Sigmoid colon (tissue), 7 donors: ENCODE data around the gene LAMC3. TPM values are rescaled to one million over a fixed set of nuclear protein-coding genes. Genes with fewer than 3 reads are reported as not detected.

Experiments used
- DNase-seq: peaks from one replicate; pipeline ENCODE4 v3.0.0-alpha.2; 2019
- H3K27ac ChIP-seq, 4 donors: fragments of 200-600 bp; sonication (generic); one replicate each; pipeline ENCODE4 v1.5.1; 2016 to 2019; ENCODE audit warnings: mild to moderate bottlenecking in 1 of 4
- H3K27me3 ChIP-seq, 3 donors: fragments of 200-600 bp; sonication (generic); one replicate each; pipeline ENCODE4 v1.5.1; 2019; ENCODE audit warnings: mild to moderate bottlenecking in 1 of 3
- H3K36me3 ChIP-seq, 4 donors: fragments of 200-600 bp; sonication (generic); one replicate each; pipeline ENCODE4 v1.5.1; 2016 to 2019
- H3K4me1 ChIP-seq, 4 donors: fragments of 200-600 bp; sonication (generic); one replicate each; pipeline ENCODE4 v1.5.1; 2017 to 2019
- H3K4me3 ChIP-seq, 4 donors: fragments of 200-600 bp; sonication (generic); one replicate each; pipeline ENCODE4 v1.5.1; 2017 to 2019; ENCODE audit warnings: mild to moderate bottlenecking in 2 of 4, moderate library complexity in 1 of 4
- H3K9me3 ChIP-seq, 4 donors: fragments of 200-600 bp in 3 of 4; sonication (generic) in 3 of 4; one replicate each; pipeline versions ENCODE4 v1.5.1 to v1.6.1; 2013 to 2019
- CTCF ChIP-seq, 4 experiments: fragments of 450-650 bp in 3 of 4; fragments of 200-600 bp in 1 of 4; IDR thresholded peaks; one replicate each; pipeline ENCODE4 v1.5.1; 2016 to 2019; ENCODE audit warnings: antibody characterized with exemption in 4 of 4, mild to moderate bottlenecking in 3 of 4, moderate library complexity in 2 of 4
- EP300 ChIP-seq, 4 donors: sonication (generic); formaldehyde crosslinking; IDR thresholded peaks; one replicate each; pipeline ENCODE4 v1.6.1; 2017; ENCODE audit warnings: antibody characterized with exemption in 4 of 4
- POLR2A ChIP-seq, 2 donors: fragments of 450-650 bp; IDR thresholded peaks; one replicate each; pipeline ENCODE4 v1.6.1; 2016; ENCODE audit warnings: antibody characterized with exemption in 2 of 2, mild to moderate bottlenecking in 2 of 2, moderate library complexity in 2 of 2
- POLR2AphosphoS5 ChIP-seq, 4 donors: sonication (generic); formaldehyde crosslinking; IDR thresholded peaks; one replicate each; pipeline ENCODE4 v1.6.1; 2017; ENCODE audit warnings: antibody characterized with exemption in 4 of 4
- WGBS, 2 donors: extraction: QIAGEN DNeasy Blood & Tissue Kit; methylation state at CpG; one replicate each; pipeline ENCODE4 v1.1.7; 2013; 5-methylcytosine and 5-hydroxymethylcytosine counted together
- intact Hi-C: fragments of 100-400 bp; cut with DNase I; formaldehyde crosslinking; loops from one replicate; pipeline ENCODE4 v1.15.1; 2023
- polyA plus RNA-seq, 3 donors: library from polyadenylated mRNA; stranded (reverse); fragments of 200-250 nt; gene quantifications; one replicate each; pipeline ENCODE4 v1.2.3, GENCODE V29; 2013
- total RNA-seq, 4 donors: library from RNA; depleted of rRNA; stranded (reverse); fragments of >200 nt; gene quantifications; one replicate each; pipeline ENCODE4 v1.1.0, GENCODE V29; 2016
- donor health status: healthy with polysubstance abuse.
- donor health status: Bipolar disorder and iron deficiency.
- donor health status: healthy.

Gene LAMC3
- total and polyA plus RNA-seq, 7 donors: under 0.01 to 1.4 (median 0.46) TPM; not detected in 2

- DNase-seq: peak; percentile 62
- intact Hi-C loops: no loop called here
- H3K36me3 ChIP-seq: no peaks in the 10 kb centered on the region
- WGBS, 2 donors: 59 to 65% methylated on average over 13 of the region's 13 CpGs
- TF ChIP-seq CTCF (IDR thresholded peaks at IDR 0.05) (no peak), POLR2AphosphoS5 (IDR thresholded peaks at IDR 0.05) (no peak), EP300 (IDR thresholded peaks at IDR 0.05) (no peak), POLR2A (IDR thresholded peaks at IDR 0.05) (no peak)
- H3K4me1 ChIP-seq: no peaks in the 10 kb centered on the region
- no peaks in the 10 kb centered on the region for H3K9me3 ChIP-seq
- H3K27ac ChIP-seq: peak overlapping the region in 1 of 4 donors; percentile 27
- no peak overlapping the region for H3K4me3 ChIP-seq
- H3K27me3 ChIP-seq: no peaks in the 10 kb centered on the region
Observed at GRCh38 chr9:131117121-131117761, 108.3 kb downstream of the LAMC3 start.

GRCh38 chr9:131117762-131118145 is 108.8 kb downstream of the LAMC3 start:
- TF ChIP-seq EP300 (IDR thresholded peaks at IDR 0.05) (no peak), POLR2AphosphoS5 (IDR thresholded peaks at IDR 0.05) (no peak), CTCF (IDR thresholded peaks at IDR 0.05) (no peak), POLR2A (IDR thresholded peaks at IDR 0.05) (no peak)
- intact Hi-C loops: no loop called here
- Histone ChIP-seq H3K9me3 (no peaks in the 10 kb centered on the region), H3K27ac (peak overlapping the region in 1 of 4 donors; percentile 27), H3K4me3 (no peak overlapping the region), H3K27me3 (no peaks in the 10 kb centered on the region), H3K4me1 (no peaks in the 10 kb centered on the region), H3K36me3 (no peaks in the 10 kb centered on the region)
- 68 to 77% methylated on average over 4 of the region's 4 CpGs for WGBS, 2 donors
- peak; percentile 28 for DNase-seq

DNA sequence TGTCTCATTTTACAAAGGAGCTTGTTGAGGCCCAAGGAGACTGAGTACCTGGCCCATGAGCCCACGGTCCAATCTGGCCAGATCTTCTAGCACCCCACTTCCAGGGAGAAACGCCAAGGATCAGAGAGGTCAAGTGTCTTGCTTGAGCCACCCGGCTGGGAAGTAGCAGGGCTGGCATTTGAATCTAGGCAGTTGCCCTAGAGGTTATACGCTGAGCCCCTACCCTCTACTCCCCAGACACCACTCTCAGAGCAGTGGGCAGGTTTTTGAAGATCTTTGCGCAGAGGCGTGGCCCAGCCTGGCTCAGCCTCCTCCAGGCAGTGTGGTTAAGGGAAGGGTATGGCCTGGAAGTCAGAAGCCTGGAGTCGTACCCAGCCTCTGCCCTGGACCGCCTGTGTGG is 110.6 kb downstream of the LAMC3 start:
- intact Hi-C loops: no loop called here
- peak; percentile 48 for DNase-seq
- Histone ChIP-seq H3K4me3 (no peak overlapping the region), H3K4me1 (peaks cover 0 to 3% (median 3%) of the 10 kb centered on the region in 4 donors), H3K36me3 (no peaks in the 10 kb centered on the region), H3K9me3 (no peaks in the 10 kb centered on the region), H3K27me3 (no peaks in the 10 kb centered on the region), H3K27ac (no peak overlapping the region)
- TF ChIP-seq POLR2AphosphoS5 (IDR thresholded peaks at IDR 0.05) (no peak), EP300 (IDR thresholded peaks at IDR 0.05) (no peak), CTCF (IDR thresholded peaks at IDR 0.05) (no peak), POLR2A (IDR thresholded peaks at IDR 0.05) (no peak)
- 80 to 86% methylated on average over 8 of the region's 8 CpGs for WGBS, 2 donors

- no peaks in the 10 kb centered on the region for H3K36me3 ChIP-seq
- no peak for DNase-seq
- H3K9me3 ChIP-seq: no peaks in the 10 kb centered on the region
- H3K27ac ChIP-seq: no peak overlapping the region
- TF ChIP-seq EP300 (IDR thresholded peaks at IDR 0.05) (no peak), POLR2A (IDR thresholded peaks at IDR 0.05) (no peak), POLR2AphosphoS5 (IDR thresholded peaks at IDR 0.05) (no peak), CTCF (IDR thresholded peaks at IDR 0.05) (no peak)
- H3K4me1 ChIP-seq: peaks cover 0 to 7% (median 6%) of the 10 kb centered on the region in 4 donors
- intact Hi-C loops: no loop called here
- H3K27me3 ChIP-seq: no peaks in the 10 kb centered on the region
- no peak overlapping the region for H3K4me3 ChIP-seq
- WGBS, 2 donors: 90 to 92% methylated on average over 7 of the region's 7 CpGs
Observed at GRCh38 chr9:131120620-131121228, 111.8 kb downstream of the LAMC3 start.
